ENCODE results near the gene SLIT3. TPM values are rescaled to one million over a fixed set of nuclear protein-coding genes. Genes with fewer than 3 reads are reported as not detected.

The SLIT3 gene
- total and polyA plus RNA-seq, 9 of the 15 experiments (the other 6 are each of a cell fraction or from before 2014, with no cell fraction given): 0.01 to 0.04 TPM; not detected in 7

DNA sequence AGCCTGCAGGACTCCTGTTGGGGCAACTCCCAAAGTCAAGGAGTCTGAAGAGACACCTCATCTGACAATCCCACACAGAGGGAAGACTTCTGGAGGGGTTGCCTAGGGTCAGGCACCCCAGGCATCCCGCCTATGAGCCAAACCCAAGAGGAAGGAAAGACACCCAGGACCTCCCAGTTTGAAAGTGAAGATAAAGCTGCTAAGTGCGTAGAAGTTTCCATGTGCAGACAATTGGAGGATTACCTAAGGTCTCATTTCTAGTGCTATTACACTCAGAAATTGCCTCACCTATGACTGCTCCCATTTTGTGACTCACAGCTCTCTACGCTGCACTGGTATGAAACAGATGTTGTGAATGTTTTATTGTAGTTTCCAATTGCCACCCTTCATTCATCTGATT lies 322.9 kb downstream of the SLIT3 start:
- DNase-seq (ENCODE audit: extremely low read depth in 1 of 4, low spot score in 3 of 4): no peak
- Histone ChIP-seq H4K20me1 (replicated peaks; ENCODE audit: control insufficient read depth, insufficient read depth, low read length) (no peaks in the 10 kb centered on the region), H3K79me2 (ENCODE audit: control insufficient read depth, insufficient read depth, low read length) (no peaks in the 10 kb centered on the region), H3K36me3 (ENCODE audit: control insufficient read depth, insufficient read depth, low read length) (no peaks in the 10 kb centered on the region), H3K27me3 (ENCODE audit: control insufficient read depth in 2 of 2, insufficient read depth in 2 of 2, low read length in 2 of 2) (peaks cover 0 to 6% of the 10 kb centered on the region in 2 experiments; a peak in 1 of 5 replicates), H3K4me3 (no peak overlapping the region), H2AFZ (ENCODE audit: low read depth, low read length) (no peak overlapping the region), H3K27ac (ENCODE audit: extremely low read depth, low read depth, low read length) (no peak overlapping the region), H3K9me3 (replicated peaks; ENCODE audit: control insufficient read depth, insufficient read depth, low read depth, low read length) (no peaks in the 10 kb centered on the region), H3K4me2 (ENCODE audit: insufficient read depth, low read length) (no peak overlapping the region), H3K9me1 (ENCODE audit: control insufficient read depth, insufficient read depth, low read length) (no peaks in the 10 kb centered on the region), H3K4me1 (replicated peaks in 1 of 2; ENCODE audit: control insufficient read depth in 2 of 2, insufficient read depth in 2 of 2, low read length in 2 of 2) (no peaks in the 10 kb centered on the region), H3K9ac (ENCODE audit: insufficient read depth in 1 of 2, low read depth in 2 of 2, low read length in 2 of 2) (no peak overlapping the region)
- WGBS (ENCODE audit: insufficient coverage, low coverage, missing lambda C conversion rate): 0% methylated on average over 3 of the region's 3 CpGs
- intact Hi-C loops (cut with micrococcal nuclease): no loop called here
- in situ Hi-C loops (cut with MboI): loop anchor here (25.0 kb wide), 1 partner anchor 1234 kb away; no protein-coding TSS in a partner anchor
- POLR2A ChIA-PET: no interaction called here
- TF ChIP-seq ZHX1 (conservative IDR thresholded peaks at IDR 0.05; ENCODE audit: low read length) (no peak), GTF2E2 (tag; IDR thresholded peaks at IDR 0.05) (no peak), ZNF592 (IDR thresholded peaks at IDR 0.05) (no peak), ZNF551 (CRISPR knock-in tag; IDR thresholded peaks at IDR 0.05) (no peak), ZNF655 (CRISPR knock-in tag; IDR thresholded peaks at IDR 0.05) (no peak)
- TF ChIP-seq, protein P1, sequence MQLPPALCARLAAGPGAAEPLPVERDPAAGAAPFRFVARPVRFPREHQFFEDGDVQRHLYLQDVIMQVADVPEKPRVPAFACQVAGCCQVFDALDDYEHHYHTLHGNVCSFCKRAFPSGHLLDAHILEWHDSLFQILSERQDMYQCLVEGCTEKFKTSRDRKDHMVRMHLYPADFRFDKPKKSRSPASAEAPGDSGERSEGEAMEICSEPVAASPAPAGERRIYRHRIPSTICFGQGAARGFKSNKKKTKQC (CRISPR knock-in tag; IDR thresholded peaks at IDR 0.05): no peak
- FAIRE-seq: no peak
- no TSS peak for BruUV-seq (replicated peaks)
- CTCF ChIA-PET (ENCODE audit: low intra/inter-chr PET ratio): no interaction called here
- ATAC-seq: no peak
